Mesenchymal stem cell (in vitro differentiated cells and primary cell): ENCODE measurements around the gene ACYP1. TPM values are rescaled to one million over a fixed set of nuclear protein-coding genes. Genes with fewer than 3 reads are reported as not detected.

Source experiments
- DNase-seq: peaks from one replicate; pipeline ENCODE4 v3.0.0-alpha.2; 2013
- H2AFZ ChIP-seq: one replicate; pipeline ENCODE4 v1.6.1; 2013; ENCODE audit warnings: low read depth, mild to moderate bottlenecking, control low read depth, inconsistent platforms, low read length, moderate library complexity
- H2AK5ac ChIP-seq: 2 replicates; pipeline ENCODE4 v1.6.1; 2013; ENCODE audit warnings: low read length, moderate library complexity, mild to moderate bottlenecking, inconsistent platforms; ENCODE audit not compliant: severe bottlenecking
- H2BK120ac ChIP-seq: one replicate; pipeline ENCODE4 v1.6.1; 2013; ENCODE audit warnings: low read depth, mild to moderate bottlenecking, inconsistent platforms, low read length, moderate library complexity
- H2BK12ac ChIP-seq, 2 experiments: one replicate each; pipeline ENCODE4 v1.6.1; 2013; ENCODE audit warnings: inconsistent platforms in 2 of 2, low read length in 2 of 2, mild to moderate bottlenecking in 2 of 2, moderate library complexity in 2 of 2, control low read depth in 1 of 2
- H2BK15ac ChIP-seq: one replicate; pipeline ENCODE4 v1.6.1; 2013; ENCODE audit warnings: mild to moderate bottlenecking, low read depth, inconsistent platforms; ENCODE audit not compliant: poor library complexity, severe bottlenecking
- H2BK5ac ChIP-seq: 2 replicates; pipeline ENCODE4 v1.6.1; 2013; ENCODE audit warnings: low read depth, mild to moderate bottlenecking, low read length, control low read depth, inconsistent platforms; ENCODE audit not compliant: poor library complexity, severe bottlenecking
- H3K14ac ChIP-seq, 2 experiments: one replicate each; pipeline ENCODE4 v1.6.1; 2013; ENCODE audit warnings: inconsistent platforms in 2 of 2, low read length in 2 of 2, control low read depth in 1 of 2, mild to moderate bottlenecking in 1 of 2, moderate library complexity in 1 of 2
- H3K18ac ChIP-seq, 2 experiments: one replicate each; pipeline ENCODE4 v1.6.1; 2013; ENCODE audit warnings: inconsistent platforms in 2 of 2, low read length in 2 of 2, control low read depth in 1 of 2, low read depth in 1 of 2, mild to moderate bottlenecking in 1 of 2
- H3K23ac ChIP-seq, 2 experiments: one replicate each; pipeline ENCODE4 v1.6.1; 2013; ENCODE audit warnings: inconsistent platforms in 2 of 2, low read length in 2 of 2, mild to moderate bottlenecking in 2 of 2, moderate library complexity in 2 of 2, control low read depth in 1 of 2
- H3K27ac ChIP-seq: 2 replicates; pipeline ENCODE4 v1.5.1; 2013; ENCODE audit warnings: mild to moderate bottlenecking, moderate library complexity, low read length, control low read depth, inconsistent platforms; ENCODE audit not compliant: poor library complexity, severe bottlenecking
- H3K27me3 ChIP-seq, 2 experiments: 2 replicates each; pipeline versions ENCODE4 v1.6.1 to v1.7.0; 2013; ENCODE audit warnings: low read length in 2 of 2, mild to moderate bottlenecking in 2 of 2, moderate library complexity in 2 of 2, control low read depth in 1 of 2, inconsistent platforms in 1 of 2; ENCODE audit not compliant: control insufficient read depth in 1 of 2, insufficient read depth in 1 of 2
- H3K36me3 ChIP-seq, 2 experiments: 2 replicates each; pipeline versions ENCODE4 v1.6.1 to v1.7.0; 2013; ENCODE audit warnings: low read length in 2 of 2, control low read depth in 1 of 2, inconsistent platforms in 1 of 2, low read depth in 1 of 2, mild to moderate bottlenecking in 1 of 2; ENCODE audit not compliant: insufficient read depth in 2 of 2, control insufficient read depth in 1 of 2
- H3K4ac ChIP-seq, 2 experiments: one replicate each; pipeline ENCODE4 v1.6.1; 2013; ENCODE audit warnings: inconsistent platforms in 2 of 2, low read length in 2 of 2, mild to moderate bottlenecking in 2 of 2, moderate library complexity in 2 of 2, control low read depth in 1 of 2, low read depth in 1 of 2
- H3K4me1 ChIP-seq: 2 replicates; pipeline ENCODE4 v1.6.1; 2013; ENCODE audit warnings: low read depth, low read length, control low read depth; ENCODE audit not compliant: control insufficient read depth, insufficient read depth
- H3K4me2 ChIP-seq: 2 replicates; pipeline ENCODE4 v1.6.1; 2013; ENCODE audit warnings: low read length, mild to moderate bottlenecking, inconsistent platforms; ENCODE audit not compliant: poor library complexity, severe bottlenecking
- H3K4me3 ChIP-seq, 2 experiments: 2 replicates each; pipeline versions ENCODE4 v1.5.1 to v1.7.0; 2013; ENCODE audit warnings: low read length in 2 of 2, mild to moderate bottlenecking in 2 of 2, control low read depth in 1 of 2, low read depth in 1 of 2; ENCODE audit not compliant: insufficient read depth in 1 of 2
- H3K79me1 ChIP-seq: replicated peaks from 2 replicates; pipeline ENCODE4 v1.6.1; 2013; ENCODE audit warnings: mild to moderate bottlenecking, control low read depth, low read length, inconsistent platforms; ENCODE audit not compliant: poor library complexity, severe bottlenecking
- H3K9ac ChIP-seq: 2 replicates; pipeline ENCODE4 v1.7.0; 2013; ENCODE audit warnings: mild to moderate bottlenecking, low read length, moderate library complexity
- H3K9me3 ChIP-seq: 2 replicates; pipeline ENCODE4 v1.7.0; 2013; ENCODE audit warnings: mild to moderate bottlenecking, low read length; ENCODE audit not compliant: control insufficient read depth
- H4K8ac ChIP-seq: one replicate; pipeline ENCODE4 v1.6.1; 2013; ENCODE audit warnings: inconsistent platforms, mild to moderate bottlenecking, low read length, moderate library complexity
- H4K91ac ChIP-seq: one replicate; pipeline ENCODE4 v1.6.1; 2013; ENCODE audit warnings: mild to moderate bottlenecking, low read length, inconsistent platforms
- WGBS: methylation state at CpG from one replicate; pipeline ENCODE4 v1.1.7; 2013; ENCODE audit warnings: mixed read lengths; 5-methylcytosine and 5-hydroxymethylcytosine counted together
- polyA plus RNA-seq, 2 experiments: library from polyadenylated mRNA; stranded (reverse); fragments of 200-250 nt; gene quantifications; one replicate each; pipeline ENCODE4 v1.2.3, GENCODE V29; 2013

Gene ACYP1
- polyA plus RNA-seq (2013, experiment 1 of 2): 13.6 TPM
- 14.3 TPM for polyA plus RNA-seq (2013, experiment 2 of 2)

- Histone ChIP-seq H3K27me3 (no peaks in the 10 kb centered on the region), H3K4ac (no peak within 1 kb of the TSS), H3K14ac (no peak within 1 kb of the TSS), H4K91ac (peak within 1 kb of the TSS; percentile 67), H3K79me1 (peaks cover 17% of the 10 kb centered on the region), H2AK5ac (no peak within 1 kb of the TSS), H2BK5ac (no peak within 1 kb of the TSS), H3K36me3 (peaks cover 0 to 7% of the 10 kb centered on the region in 2 experiments), H2BK15ac (no peak within 1 kb of the TSS), H2AFZ (peak within 1 kb of the TSS; percentile 66), H3K18ac (no peak within 1 kb of the TSS), H3K9me3 (no peaks in the 10 kb centered on the region), H4K8ac (peak within 1 kb of the TSS; percentile 81), H3K23ac (no peak within 1 kb of the TSS), H2BK120ac (no peak within 1 kb of the TSS), H3K9ac (peak within 1 kb of the TSS; percentile 91), H3K4me1 (peaks cover 3% of the 10 kb centered on the region), H2BK12ac (no peak within 1 kb of the TSS), H3K4me2 (peak within 1 kb of the TSS; percentile 97), H3K27ac (peak within 1 kb of the TSS; percentile 27), H3K4me3 (peak within 1 kb of the TSS; percentile 80 to 95)
- DNase-seq: peak; percentile 89
- WGBS: under 1% methylated on average over 27 of the region's 34 CpGs
Observed at GRCh38 chr14:75063491-75064204, at the start of gene ACYP1. Gene ACYP1, minus strand, starts transcription at chr14:75064024. Its CDS starts 471 bp downstream, at chr14:75063553.

- DNase-seq: no peak
- no peak overlapping the region for H4K8ac ChIP-seq
- no peak overlapping the region for H3K18ac ChIP-seq
- no peak overlapping the region for H3K27ac ChIP-seq
- H3K36me3 ChIP-seq: peaks cover 9 to 98% of the 10 kb centered on the region in 2 experiments
- no peak overlapping the region for H3K23ac ChIP-seq
- H4K91ac ChIP-seq: no peak overlapping the region
- H2BK12ac ChIP-seq: no peak overlapping the region
- no peak overlapping the region for H2BK5ac ChIP-seq
- 100% methylated on average over 1 of the region's 2 CpGs for WGBS
- no peak overlapping the region for H2BK120ac ChIP-seq
- H3K4ac ChIP-seq: no peak overlapping the region
- H3K4me3 ChIP-seq: no peak overlapping the region
- no peak overlapping the region for H2AFZ ChIP-seq
- H2AK5ac ChIP-seq: no peak overlapping the region
- no peak overlapping the region for H2BK15ac ChIP-seq
- H3K27me3 ChIP-seq: no peaks in the 10 kb centered on the region
- H3K14ac ChIP-seq: no peak overlapping the region
- H3K4me2 ChIP-seq: no peak overlapping the region
- H3K4me1 ChIP-seq: no peaks in the 10 kb centered on the region
- no peaks in the 10 kb centered on the region for H3K79me1 ChIP-seq
- no peaks in the 10 kb centered on the region for H3K9me3 ChIP-seq
- H3K9ac ChIP-seq: no peak overlapping the region
Observed at GRCh38 chr14:75109877-75110276, 46.1 kb upstream of the ACYP1 start.

- Histone ChIP-seq H2BK5ac (no peak overlapping the region), H2BK120ac (no peak overlapping the region), H3K4me2 (no peak overlapping the region), H4K91ac (no peak overlapping the region), H3K14ac (no peak overlapping the region), H3K79me1 (peaks cover 2% of the 10 kb centered on the region), H2BK15ac (no peak overlapping the region), H3K4me3 (no peak overlapping the region), H2BK12ac (no peak overlapping the region), H2AK5ac (no peak overlapping the region), H3K27ac (no peak overlapping the region), H3K18ac (no peak overlapping the region), H3K27me3 (no peaks in the 10 kb centered on the region), H4K8ac (no peak overlapping the region), H3K4me1 (no peaks in the 10 kb centered on the region), H3K4ac (no peak overlapping the region), H3K9me3 (no peaks in the 10 kb centered on the region), H3K36me3 (peaks cover 14 to 93% of the 10 kb centered on the region in 2 experiments), H3K23ac (no peak overlapping the region), H3K9ac (no peak overlapping the region), H2AFZ (no peak overlapping the region)
- 84% methylated on average over 2 of the region's 3 CpGs for WGBS
- no peak for DNase-seq
Observed at GRCh38 chr14:75107186-75107585, 43.4 kb upstream of the ACYP1 start.

GRCh38 chr14:75101491-75101890 is 37.7 kb upstream of the ACYP1 start:
- H3K79me1 ChIP-seq: peaks cover 3% of the 10 kb centered on the region
- no peaks in the 10 kb centered on the region for H3K9me3 ChIP-seq
- no peak overlapping the region for H4K91ac ChIP-seq
- no peak overlapping the region for H3K23ac ChIP-seq
- no peak overlapping the region for H2BK5ac ChIP-seq
- H2BK12ac ChIP-seq: no peak overlapping the region
- no peak overlapping the region for H3K9ac ChIP-seq
- no peak overlapping the region for H3K14ac ChIP-seq
- no peak overlapping the region for H2AK5ac ChIP-seq
- no peak overlapping the region for H3K4me2 ChIP-seq
- H3K18ac ChIP-seq: no peak overlapping the region
- DNase-seq: no peak
- no peak overlapping the region for H2BK120ac ChIP-seq
- peaks cover 22 to 93% of the 10 kb centered on the region in 2 experiments for H3K36me3 ChIP-seq
- H3K27me3 ChIP-seq: no peaks in the 10 kb centered on the region
- no peaks in the 10 kb centered on the region for H3K4me1 ChIP-seq
- H2BK15ac ChIP-seq: no peak overlapping the region
- no peak overlapping the region for H2AFZ ChIP-seq
- 94% methylated on average over 3 of the region's 4 CpGs for WGBS
- no peak overlapping the region for H4K8ac ChIP-seq
- H3K4ac ChIP-seq: no peak overlapping the region
- no peak overlapping the region for H3K4me3 ChIP-seq
- no peak overlapping the region for H3K27ac ChIP-seq
